GM10248 (cell line): ENCODE measurements around the gene ADGRA1.

Experiments used
- CTCF ChIA-PET: fragments of 300-600 bp; sonication (Branson Sonifier 250); formaldehyde crosslinking; extraction: SDS; loops from one replicate; lab custom pipeline; 2021; ENCODE audit warnings: antibody characterized with exemption; lab: Yijun Ruan, JAX
- POLR2A ChIA-PET: fragments of 350-650 bp; sonication (Branson Sonifier 250); formaldehyde crosslinking; extraction: SDS; loops from one replicate; lab custom pipeline; 2020; ENCODE audit warnings: antibody characterized with exemption; lab: Yijun Ruan, JAX
- DNase-seq: peaks from one replicate; pipeline ENCODE4 v3.0.0; 2012; ENCODE audit errors: extremely low spot score
- TF ChIP-seq, protein P1 (sequence below): IDR thresholded peaks from 2 replicates; pipeline ENCODE4 v1.5.1; 2012; ENCODE audit warnings: mild to moderate bottlenecking, low read depth; ENCODE audit errors: extremely low read depth, missing control alignments, control extremely low read depth

Gene ADGRA1

DNA sequence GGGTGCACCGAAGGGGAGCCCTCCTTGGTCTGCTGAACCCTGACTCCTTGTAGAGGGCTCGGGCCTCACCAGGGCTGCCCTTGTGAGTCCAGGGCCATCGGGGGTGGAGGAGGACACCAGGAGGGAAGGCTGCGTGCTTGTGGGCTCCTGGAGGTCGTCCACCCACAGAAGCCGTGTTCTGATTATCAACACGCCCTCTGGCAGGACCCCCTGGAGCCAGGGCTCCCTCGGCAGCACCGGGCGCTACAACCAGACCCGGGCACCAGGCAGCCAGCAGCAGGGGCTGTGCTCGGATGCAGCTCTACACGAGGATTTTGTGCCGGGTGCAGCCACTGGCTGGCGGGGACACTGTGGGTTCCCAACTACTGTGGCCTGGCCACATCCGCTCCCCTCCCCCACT is 6.1 kb upstream of the ADGRA1 start:
- DNase-seq: no peak
- TF ChIP-seq, protein P1, sequence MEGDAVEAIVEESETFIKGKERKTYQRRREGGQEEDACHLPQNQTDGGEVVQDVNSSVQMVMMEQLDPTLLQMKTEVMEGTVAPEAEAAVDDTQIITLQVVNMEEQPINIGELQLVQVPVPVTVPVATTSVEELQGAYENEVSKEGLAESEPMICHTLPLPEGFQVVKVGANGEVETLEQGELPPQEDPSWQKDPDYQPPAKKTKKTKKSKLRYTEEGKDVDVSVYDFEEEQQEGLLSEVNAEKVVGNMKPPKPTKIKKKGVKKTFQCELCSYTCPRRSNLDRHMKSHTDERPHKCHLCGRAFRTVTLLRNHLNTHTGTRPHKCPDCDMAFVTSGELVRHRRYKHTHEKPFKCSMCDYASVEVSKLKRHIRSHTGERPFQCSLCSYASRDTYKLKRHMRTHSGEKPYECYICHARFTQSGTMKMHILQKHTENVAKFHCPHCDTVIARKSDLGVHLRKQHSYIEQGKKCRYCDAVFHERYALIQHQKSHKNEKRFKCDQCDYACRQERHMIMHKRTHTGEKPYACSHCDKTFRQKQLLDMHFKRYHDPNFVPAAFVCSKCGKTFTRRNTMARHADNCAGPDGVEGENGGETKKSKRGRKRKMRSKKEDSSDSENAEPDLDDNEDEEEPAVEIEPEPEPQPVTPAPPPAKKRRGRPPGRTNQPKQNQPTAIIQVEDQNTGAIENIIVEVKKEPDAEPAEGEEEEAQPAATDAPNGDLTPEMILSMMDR: no peak
- ChIA-PET POLR2A (no interaction called here), CTCF (no interaction called here)

DNA sequence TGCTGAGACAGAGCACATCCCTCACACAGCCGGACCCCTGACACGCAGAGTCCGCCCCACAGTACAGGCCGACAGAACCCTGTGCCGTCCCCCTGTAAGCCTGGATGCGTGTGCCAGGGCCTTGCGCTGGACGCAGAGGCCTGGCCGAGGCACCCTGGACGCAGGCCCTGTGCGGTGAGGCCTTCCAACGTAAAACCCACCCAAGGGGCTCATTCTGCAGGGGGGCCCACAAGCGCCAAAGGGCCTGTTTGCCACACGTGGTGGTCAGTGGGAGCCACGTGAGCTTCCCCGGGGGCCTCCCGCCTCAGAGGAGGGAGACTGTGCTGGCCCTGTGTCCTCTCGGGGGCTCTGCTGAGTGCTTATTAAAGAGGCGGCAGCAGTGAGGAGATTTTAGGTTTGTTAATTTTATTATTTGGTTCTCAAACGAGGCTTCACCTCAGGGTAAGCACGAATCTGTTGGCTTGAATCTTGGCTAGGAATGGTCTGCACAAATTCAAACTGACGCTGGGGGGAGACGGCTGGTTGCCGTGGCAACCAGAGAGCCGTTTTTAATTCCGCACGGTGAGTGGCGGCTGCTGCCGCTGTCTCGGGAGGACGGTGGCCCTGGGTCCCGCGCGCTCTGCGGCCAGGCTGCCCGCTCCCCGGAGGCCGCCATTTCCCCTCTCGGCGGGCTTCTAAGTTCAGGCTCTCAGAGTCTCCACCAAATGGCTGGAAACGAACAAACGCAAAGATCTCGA is 4.9 kb upstream of the ADGRA1 start:
- DNase-seq: no peak
- CTCF ChIA-PET: no interaction called here
- TF ChIP-seq, protein P1: no peak
- POLR2A ChIA-PET: no interaction called here

DNA sequence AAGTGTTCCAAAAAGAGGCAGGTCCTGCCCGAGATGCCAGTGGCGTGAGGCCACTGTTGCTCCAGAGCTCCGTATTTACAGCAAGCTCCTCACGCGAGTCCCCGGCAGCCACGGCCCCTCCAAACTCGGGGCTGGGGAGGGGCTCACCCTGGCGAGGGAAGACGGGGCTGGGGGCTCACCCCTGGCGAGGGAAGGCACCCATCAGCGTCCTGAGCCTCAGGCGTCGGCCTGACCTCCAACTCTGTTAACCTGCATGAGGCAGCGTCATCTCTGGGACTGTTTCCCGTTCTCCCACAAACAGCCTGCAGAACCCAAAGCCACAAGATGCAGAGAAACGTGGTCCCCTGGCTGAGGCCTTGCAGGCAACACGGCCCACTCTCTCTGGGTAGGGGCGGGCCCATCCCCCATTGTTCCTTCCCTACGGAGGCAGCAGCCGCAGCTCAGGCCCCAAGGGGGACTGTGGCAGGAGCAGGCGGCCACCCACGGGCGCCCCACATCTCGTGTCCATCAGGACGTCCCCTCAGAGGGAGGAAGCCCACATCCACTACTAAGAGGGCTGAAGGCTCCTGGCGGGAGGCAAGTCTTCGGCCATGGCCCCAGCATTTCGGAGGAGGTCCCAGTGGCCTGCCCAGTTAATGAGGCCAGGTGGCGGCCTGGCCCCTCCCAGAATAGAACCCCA is 4.2 kb upstream of the ADGRA1 start:
- no peak for DNase-seq
- ChIA-PET POLR2A (no interaction called here), CTCF (no interaction called here)
- TF ChIP-seq, protein P1: no peak

DNA sequence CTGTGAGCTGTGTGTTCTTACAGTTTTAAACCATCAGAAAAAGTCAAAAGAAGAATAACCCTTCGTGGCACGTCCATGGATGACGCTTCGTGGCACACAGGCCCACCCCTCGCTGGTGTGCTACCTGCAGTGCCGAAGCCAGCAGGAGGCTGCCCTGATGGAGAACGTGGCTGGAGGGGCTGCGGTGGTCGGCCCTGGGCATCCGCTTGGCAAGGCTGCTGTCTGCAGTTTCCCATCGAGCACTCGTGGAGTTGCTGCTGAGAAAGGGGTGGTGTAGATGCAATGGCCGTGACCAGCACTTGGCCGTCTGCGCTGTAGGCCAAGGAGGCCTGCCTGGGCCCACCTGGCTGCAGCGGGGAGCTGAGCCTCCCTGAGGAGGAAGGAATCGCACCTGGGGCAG is 3.2 kb upstream of the ADGRA1 start:
- ChIA-PET POLR2A (no interaction called here), CTCF (no interaction called here)
- no peak for DNase-seq
- TF ChIP-seq, protein P1: no peak

DNA sequence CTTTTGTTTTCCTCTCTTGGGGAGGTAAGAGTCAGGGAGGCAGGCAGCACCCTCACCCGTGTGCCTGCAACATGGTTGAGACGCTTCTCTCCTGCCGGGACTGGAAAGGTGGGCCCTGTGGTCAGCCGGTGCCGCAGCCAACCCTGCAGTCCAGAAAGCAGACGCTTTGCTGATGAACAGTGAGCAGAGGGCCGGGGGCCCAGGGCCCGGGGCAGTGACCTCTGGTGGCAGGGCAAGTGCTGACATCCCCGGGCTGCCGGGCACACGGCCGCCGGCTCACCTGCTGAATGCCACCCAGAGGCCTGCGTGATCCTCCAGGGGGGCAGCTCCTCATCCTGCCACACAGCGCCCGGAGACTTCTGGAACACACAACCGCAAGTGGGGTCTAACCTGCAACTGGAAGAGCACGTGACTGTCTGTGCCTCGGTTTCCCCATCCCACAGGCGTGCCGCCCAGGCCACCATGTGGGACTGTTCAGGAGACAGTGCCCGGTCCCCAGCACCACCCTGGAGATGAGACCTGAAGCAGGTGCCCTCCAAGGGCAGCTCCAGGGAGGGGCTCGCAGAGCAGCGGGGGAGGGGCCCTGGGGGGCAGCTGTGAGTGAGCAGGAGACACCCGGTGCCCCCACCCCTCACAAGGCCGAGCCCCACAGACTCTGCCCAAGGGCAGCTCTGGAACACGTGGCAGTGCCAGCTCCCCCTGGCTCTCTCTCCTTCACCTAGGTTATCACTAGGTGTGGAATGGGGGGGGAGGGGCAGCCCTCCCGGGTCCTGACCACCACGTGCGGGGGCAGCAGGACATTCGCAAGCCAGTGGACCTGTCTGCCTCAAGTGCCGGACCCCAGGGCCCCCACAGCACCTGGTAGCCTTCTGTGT is 2.2 kb upstream of the ADGRA1 start:
- ChIA-PET POLR2A (no interaction called here), CTCF (no interaction called here)
- DNase-seq: no peak
- TF ChIP-seq, protein P1: no peak

DNA sequence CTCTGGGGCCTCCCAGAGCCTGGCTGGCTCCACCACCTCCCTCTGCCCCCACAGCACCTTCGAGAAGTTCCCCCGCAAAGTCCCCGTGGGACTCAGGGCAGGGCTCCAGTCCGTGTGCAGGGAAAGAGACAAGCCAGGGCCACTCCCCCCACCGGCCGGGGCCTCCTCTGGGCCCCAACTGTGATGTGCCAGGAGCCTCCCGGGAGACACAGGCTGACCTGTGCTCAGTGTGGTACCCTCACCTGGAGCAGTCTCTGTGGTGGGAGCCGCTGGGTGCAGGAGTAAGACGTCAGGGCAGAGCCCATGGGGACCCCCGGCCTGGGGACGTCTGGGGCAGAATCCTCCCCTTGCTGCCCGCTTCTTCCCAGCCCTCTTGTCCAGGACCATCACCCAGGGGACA is 1.5 kb upstream of the ADGRA1 start:
- DNase-seq: no peak
- ChIA-PET POLR2A (no interaction called here), CTCF (no interaction called here)
- TF ChIP-seq, protein P1: no peak
